GM21423 (cell line): ENCODE data around the gene VSIG4.
"Not testable (repeated sequence)": the region's sequence is repeated elsewhere in the genome, so short reads cannot be mapped to it uniquely, and the experiment has no call there.

Source experiments
- ATAC-seq: cut with Tn5 transposase; IDR thresholded peaks from one replicate; pipeline ENCODE4 v1.9.1; 2021; ENCODE audit warnings: mild to moderate bottlenecking, moderate library complexity; ENCODE audit not compliant: unreplicated experiment

Gene VSIG4

DNA sequence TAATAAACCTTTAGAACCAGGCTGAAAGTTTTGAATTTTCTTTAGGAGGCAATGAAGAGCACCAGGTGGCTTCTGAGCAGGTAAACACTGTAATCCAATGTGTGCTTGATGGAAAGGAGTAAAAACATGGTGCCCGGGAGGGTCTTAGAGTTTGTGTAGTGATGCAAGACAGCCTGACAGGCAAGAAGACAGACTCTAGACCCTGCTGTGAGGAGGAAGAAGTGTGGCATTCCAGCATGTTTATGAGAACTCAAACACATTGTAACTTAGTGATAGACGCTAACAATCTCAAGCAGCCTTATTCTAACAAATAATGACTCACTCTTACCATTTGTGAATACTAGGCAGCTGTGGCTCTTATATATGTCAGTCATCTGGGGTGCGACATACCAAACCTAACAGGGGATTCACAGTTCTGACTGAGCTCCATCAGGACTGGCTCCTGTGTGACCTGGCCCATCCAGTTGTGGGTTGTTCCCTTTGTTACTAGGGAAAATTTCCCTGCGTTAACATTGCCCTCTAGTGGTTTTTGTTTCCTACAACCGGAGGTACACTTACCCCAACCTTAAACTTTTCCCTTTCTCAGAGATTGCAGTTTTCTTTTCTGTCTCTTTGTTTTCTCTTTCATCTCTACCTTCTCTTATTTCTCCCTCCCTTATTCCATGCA, 53.8 kb downstream of the VSIG4 start:
- no peak for ATAC-seq

DNA sequence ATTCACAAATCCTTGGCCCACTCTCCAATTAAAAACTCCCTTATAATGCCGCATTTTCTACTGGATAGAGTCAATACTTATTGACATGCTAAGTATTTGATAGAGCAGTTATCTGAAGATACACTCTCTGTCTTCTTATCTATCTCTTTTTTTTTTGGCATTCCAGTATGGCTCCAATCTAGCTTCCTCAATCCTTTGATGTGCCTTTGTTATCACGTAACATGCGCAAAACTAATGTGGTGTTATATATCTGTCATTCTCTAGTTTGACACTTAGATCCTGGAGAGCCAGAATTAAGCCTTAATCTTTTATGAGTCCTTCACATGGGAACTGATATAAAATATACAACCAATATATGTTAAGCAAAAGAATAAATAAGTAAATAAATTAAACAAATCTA, 54.7 kb downstream of the VSIG4 start:
- ATAC-seq, result no peak

DNA sequence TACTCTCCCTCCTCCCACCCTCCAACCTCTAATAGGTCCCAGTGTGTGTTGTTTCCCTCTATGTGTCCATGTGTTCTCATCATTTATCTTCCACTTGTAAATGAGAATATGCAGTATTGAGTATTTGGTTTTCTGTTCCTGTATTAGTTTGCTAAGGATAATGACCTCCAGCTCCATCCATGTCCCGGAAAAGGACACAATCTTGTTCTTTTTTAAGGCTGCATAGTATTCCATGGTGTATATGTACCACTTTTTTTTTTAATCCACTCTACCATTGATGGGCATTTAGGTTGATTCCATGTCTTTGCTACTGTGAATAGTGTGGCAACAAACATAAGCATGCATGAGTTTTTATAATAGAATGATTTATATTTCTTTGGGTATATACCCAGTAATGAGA, 62.7 kb downstream of the VSIG4 start:
- ATAC-seq, result not testable (repeated sequence)

DNA sequence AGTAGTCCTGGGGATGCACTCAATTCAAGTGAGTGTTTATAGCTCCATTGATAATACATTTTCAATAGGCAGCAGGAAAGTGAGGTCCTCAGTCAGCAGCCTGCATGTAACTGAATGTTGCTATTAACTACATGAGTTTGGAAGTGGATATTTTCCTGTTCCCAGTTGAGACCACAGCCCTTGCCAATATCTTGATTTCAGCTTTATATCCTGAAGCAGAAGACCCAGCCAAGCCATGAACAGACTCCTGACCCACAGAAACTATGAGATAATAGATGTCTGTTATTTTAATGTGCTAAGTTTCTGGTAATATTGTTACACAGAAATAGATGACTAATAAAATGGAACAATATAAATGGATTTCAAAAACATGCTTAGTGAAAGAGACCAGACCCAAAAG, 63.7 kb downstream of the VSIG4 start:
- ATAC-seq, result no peak

DNA sequence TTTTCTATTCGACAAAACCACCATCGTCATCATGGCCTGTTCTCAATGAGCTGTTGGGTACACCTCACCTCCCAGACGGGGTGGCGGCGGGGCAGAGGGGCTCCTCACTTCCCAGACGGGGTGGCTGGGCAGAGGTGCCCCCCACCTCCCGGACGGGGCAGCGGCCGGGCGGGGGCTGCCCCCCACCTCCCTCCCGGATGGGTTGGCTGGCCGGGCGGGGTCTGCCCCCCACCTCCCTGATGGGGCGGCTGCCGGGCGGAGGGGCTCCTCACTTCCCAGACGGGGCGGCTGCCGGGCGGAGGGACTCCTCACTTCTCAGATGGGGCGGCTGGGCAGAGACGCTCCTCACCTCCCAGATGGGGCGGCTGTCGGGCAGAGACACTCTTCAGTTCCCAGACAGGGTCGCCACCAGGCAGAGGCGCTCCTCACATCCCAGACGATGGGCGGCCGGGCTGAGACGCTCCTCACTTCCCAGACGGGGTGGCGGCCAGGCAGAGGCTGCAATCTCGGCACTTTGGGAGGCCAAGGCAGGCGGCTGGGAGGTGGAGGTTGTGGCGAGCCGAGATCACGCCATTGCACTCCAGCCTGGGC, 64.6 kb downstream of the VSIG4 start:
- not testable (repeated sequence) for ATAC-seq
